Activated naive CD8-positive, alpha-beta T cell treated with anti-CD3 and anti-CD28 coated beads, Interleukin-2, amount 50 U/mL, for 24 hours (primary cell): ENCODE data around the gene NCK2.

ENCODE experiments used
- ATAC-seq: fragments of 150-1000 bp; cut with Tn5 transposase; one replicate; pipeline ENCODE4 v1.10.0; 2021
- DNase-seq: peaks from one replicate; pipeline ENCODE4 v3.0.0; 2021
- H3K27ac Mint-ChIP-seq: one replicate; pipeline ENCODE4 v1.8.0; 2021; ENCODE audit warnings: mild to moderate bottlenecking, mixed read lengths
- H3K27me3 Mint-ChIP-seq: one replicate; pipeline ENCODE4 v1.8.0; 2021; ENCODE audit warnings: mixed read lengths
- H3K36me3 Mint-ChIP-seq: one replicate; pipeline ENCODE4 v1.8.0; 2021; ENCODE audit warnings: low read depth, mixed read lengths
- H3K4me1 Mint-ChIP-seq: one replicate; pipeline ENCODE4 v1.8.0; 2021; ENCODE audit warnings: mixed read lengths
- H3K4me3 Mint-ChIP-seq: one replicate; pipeline ENCODE4 v1.8.0; 2021; ENCODE audit warnings: mild to moderate bottlenecking, moderate library complexity, mixed read lengths
- H3K9me3 Mint-ChIP-seq: one replicate; pipeline ENCODE4 v1.8.0; 2021; ENCODE audit warnings: mixed read lengths

Gene NCK2

DNA sequence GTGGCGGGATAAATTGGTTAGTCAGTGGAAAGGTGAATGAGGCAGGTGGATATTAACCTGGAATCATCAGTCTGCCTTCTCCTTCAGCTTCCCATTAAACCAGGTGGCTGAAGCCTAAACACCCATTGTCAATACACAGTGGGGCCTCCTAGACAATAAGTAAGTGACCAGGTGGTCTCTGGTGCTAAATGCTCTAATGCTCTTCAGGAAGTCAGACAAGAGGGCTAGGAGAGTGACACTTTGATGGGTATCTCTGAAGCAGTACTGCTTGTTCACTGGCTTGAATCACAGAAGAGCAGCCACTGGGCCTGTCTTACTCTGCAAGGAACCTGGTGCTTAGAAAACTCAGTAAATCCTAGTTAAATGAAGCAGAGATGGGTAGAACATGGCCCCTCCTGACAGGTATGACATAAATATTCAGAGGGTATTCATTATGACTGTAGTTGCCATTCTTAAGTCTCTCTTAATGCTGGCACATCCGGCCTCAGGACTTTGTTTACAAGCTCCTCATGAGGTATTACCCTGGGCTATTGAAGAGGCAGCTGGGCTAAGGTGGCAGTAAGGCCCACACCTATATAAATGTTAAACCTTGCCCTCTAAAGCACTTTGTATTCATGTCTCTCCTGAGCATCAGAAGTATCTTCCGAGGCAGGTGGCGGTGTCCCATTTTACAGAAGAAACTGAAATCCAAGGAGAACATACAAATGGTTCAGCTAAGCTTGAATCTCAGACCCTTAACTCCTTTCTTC, 104.9 kb downstream of the NCK2 start:
- Mint-ChIP-seq H3K4me3 (no peak overlapping the region), H3K36me3 (peaks cover 55% of the 10 kb centered on the region), H3K4me1 (peaks cover 88% of the 10 kb centered on the region), H3K9me3 (peaks cover 3% of the 10 kb centered on the region), H3K27me3 (no peaks in the 10 kb centered on the region), H3K27ac (peak overlapping the region; percentile 76)
- DNase-seq (no peak), ATAC-seq (no peak)

DNA sequence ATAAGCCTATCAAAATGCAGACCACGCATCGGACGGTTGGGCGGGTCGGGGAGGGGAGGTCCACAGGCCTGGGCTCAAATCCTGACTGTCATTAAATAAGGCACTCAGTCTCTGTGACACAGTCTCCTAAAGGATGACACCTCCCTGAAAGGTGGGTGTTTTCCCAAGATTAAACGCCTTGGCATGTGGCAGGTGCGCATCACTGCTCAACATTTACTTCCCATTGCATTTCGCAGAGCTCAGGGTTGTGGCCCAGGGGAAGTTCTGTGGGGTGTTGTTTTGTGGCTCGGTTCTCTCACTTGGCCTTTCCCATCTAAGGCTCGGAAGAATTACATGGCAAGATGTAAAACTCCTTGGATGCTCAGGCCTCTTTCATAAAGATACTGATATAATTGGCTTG, 107.4 kb downstream of the NCK2 start:
- ATAC-seq, result no peak
- H3K9me3 Mint-ChIP-seq, result peaks cover 3% of the 10 kb centered on the region
- peaks cover 90% of the 10 kb centered on the region for H3K4me1 Mint-ChIP-seq
- H3K36me3 Mint-ChIP-seq, result peaks cover 53% of the 10 kb centered on the region
- H3K27ac Mint-ChIP-seq, result peak overlapping the region; percentile 78
- peak; percentile 4 for DNase-seq
- no peaks in the 10 kb centered on the region for H3K27me3 Mint-ChIP-seq
- no peak overlapping the region for H3K4me3 Mint-ChIP-seq

- DNase-seq, result no peak
- ATAC-seq, result no peak
- Mint-ChIP-seq H3K36me3 (peaks cover 57% of the 10 kb centered on the region), H3K9me3 (peaks cover 3% of the 10 kb centered on the region), H3K4me1 (peaks cover 91% of the 10 kb centered on the region), H3K27me3 (no peaks in the 10 kb centered on the region), H3K27ac (peak overlapping the region; percentile 72), H3K4me3 (no peak overlapping the region)
Observed at GRCh38 chr2:105853354-105854088, 108.8 kb downstream of the NCK2 start.

DNA sequence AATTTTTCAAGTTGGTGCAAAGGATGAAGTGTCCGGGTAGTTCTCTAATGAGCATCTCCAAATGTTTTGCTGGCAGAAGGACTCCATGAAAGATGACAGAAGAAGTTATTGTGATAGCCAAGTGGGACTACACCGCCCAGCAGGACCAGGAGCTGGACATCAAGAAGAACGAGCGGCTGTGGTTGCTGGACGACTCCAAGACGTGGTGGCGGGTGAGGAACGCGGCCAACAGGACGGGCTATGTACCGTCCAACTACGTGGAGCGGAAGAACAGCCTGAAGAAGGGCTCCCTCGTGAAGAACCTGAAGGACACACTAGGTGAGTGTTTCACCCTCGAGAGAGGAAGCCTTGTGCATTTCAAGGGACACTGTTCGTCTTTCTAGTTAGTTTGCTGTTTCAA, 110.3 kb downstream of the NCK2 start:
- Mint-ChIP-seq H3K27ac (peak overlapping the region; percentile 96), H3K4me3 (peak overlapping the region; percentile 36), H3K9me3 (peaks cover 3% of the 10 kb centered on the region), H3K4me1 (peaks cover 91% of the 10 kb centered on the region), H3K27me3 (no peaks in the 10 kb centered on the region), H3K36me3 (peaks cover 59% of the 10 kb centered on the region)
- DNase-seq (no peak), ATAC-seq (no peak)

DNA sequence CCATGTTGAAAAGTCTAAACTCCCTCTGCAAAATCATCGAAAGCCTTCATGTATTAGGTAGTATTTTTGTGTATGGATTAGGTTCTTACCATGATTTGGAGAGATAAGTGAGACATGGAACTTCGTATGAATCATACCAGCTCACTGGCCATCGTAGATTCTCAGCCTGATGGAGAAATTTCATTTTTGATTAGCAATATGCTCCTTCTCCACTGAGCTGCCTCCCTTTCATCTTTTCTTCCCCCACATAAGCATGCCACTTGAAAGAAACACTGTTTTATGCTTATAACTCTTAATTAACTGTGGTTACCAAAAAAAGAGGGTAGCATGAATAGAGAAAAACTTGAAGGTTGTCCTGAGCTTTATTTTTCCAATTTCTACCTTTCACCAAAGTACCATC, 111.9 kb downstream of the NCK2 start:
- Mint-ChIP-seq H3K9me3 (peaks cover 1% of the 10 kb centered on the region), H3K36me3 (peaks cover 61% of the 10 kb centered on the region), H3K27ac (peak overlapping the region; percentile 96), H3K4me1 (peaks cover 95% of the 10 kb centered on the region), H3K27me3 (no peaks in the 10 kb centered on the region), H3K4me3 (peak overlapping the region; percentile 68)
- DNase-seq (no peak), ATAC-seq (peak; percentile 39)

- Mint-ChIP-seq H3K27me3 (no peaks in the 10 kb centered on the region), H3K4me3 (peak overlapping the region; percentile 68), H3K36me3 (peaks cover 57% of the 10 kb centered on the region), H3K4me1 (peaks cover 92% of the 10 kb centered on the region), H3K27ac (peak overlapping the region; percentile 96), H3K9me3 (no peaks in the 10 kb centered on the region)
- DNase-seq (peak; percentile 51), ATAC-seq (peak; percentile 50)
Observed at GRCh38 chr2:105857076-105857740, 112.5 kb downstream of the NCK2 start.

GRCh38 chr2:105858868-105859693, 114.4 kb downstream of the NCK2 start:
- Mint-ChIP-seq H3K27me3 (no peaks in the 10 kb centered on the region), H3K4me1 (peaks cover 96% of the 10 kb centered on the region), H3K36me3 (peaks cover 57% of the 10 kb centered on the region), H3K27ac (peak overlapping the region; percentile 96), H3K9me3 (no peaks in the 10 kb centered on the region), H3K4me3 (peak overlapping the region; percentile 59)
- ATAC-seq (peak; percentile 77), DNase-seq (no peak)

GRCh38 chr2:105859694-105859951, 114.9 kb downstream of the NCK2 start:
- Mint-ChIP-seq H3K27ac (peak overlapping the region; percentile 96), H3K9me3 (no peaks in the 10 kb centered on the region), H3K4me3 (no peak overlapping the region), H3K36me3 (peaks cover 62% of the 10 kb centered on the region), H3K4me1 (peaks cover 98% of the 10 kb centered on the region), H3K27me3 (no peaks in the 10 kb centered on the region)
- ATAC-seq, result no peak
- DNase-seq, result no peak

GRCh38 chr2:105860567-105860966, 115.9 kb downstream of the NCK2 start:
- ATAC-seq (no peak), DNase-seq (no peak)
- Mint-ChIP-seq H3K4me1 (peaks cover 98% of the 10 kb centered on the region), H3K27me3 (no peaks in the 10 kb centered on the region), H3K27ac (peak overlapping the region; percentile 96), H3K36me3 (peaks cover 55% of the 10 kb centered on the region), H3K9me3 (no peaks in the 10 kb centered on the region), H3K4me3 (peak overlapping the region; percentile 74)

GRCh38 chr2:105861200-105861599, 116.5 kb downstream of the NCK2 start:
- peak overlapping the region; percentile 74 for H3K4me3 Mint-ChIP-seq
- peaks cover 51% of the 10 kb centered on the region for H3K36me3 Mint-ChIP-seq
- H3K27me3 Mint-ChIP-seq, result no peaks in the 10 kb centered on the region
- ATAC-seq (no peak), DNase-seq (no peak)
- no peaks in the 10 kb centered on the region for H3K9me3 Mint-ChIP-seq
- peak overlapping the region; percentile 96 for H3K27ac Mint-ChIP-seq
- peaks cover 98% of the 10 kb centered on the region for H3K4me1 Mint-ChIP-seq

GRCh38 chr2:105862843-105863242, 118.1 kb downstream of the NCK2 start:
- DNase-seq (no peak), ATAC-seq (no peak)
- Mint-ChIP-seq H3K4me3 (peak overlapping the region; percentile 61), H3K27ac (peak overlapping the region; percentile 84), H3K4me1 (peaks cover 98% of the 10 kb centered on the region), H3K36me3 (peaks cover 44% of the 10 kb centered on the region), H3K27me3 (no peaks in the 10 kb centered on the region), H3K9me3 (no peaks in the 10 kb centered on the region)

- peak; percentile 75 for ATAC-seq
- no peak for DNase-seq
- H3K4me1 Mint-ChIP-seq, result peaks cover 96% of the 10 kb centered on the region
- H3K36me3 Mint-ChIP-seq, result peaks cover 42% of the 10 kb centered on the region
- H3K27ac Mint-ChIP-seq, result peak overlapping the region; percentile 84
- H3K9me3 Mint-ChIP-seq, result no peaks in the 10 kb centered on the region
- peak overlapping the region; percentile 33 for H3K4me3 Mint-ChIP-seq
- no peaks in the 10 kb centered on the region for H3K27me3 Mint-ChIP-seq
Observed at GRCh38 chr2:105864262-105864661, 119.5 kb downstream of the NCK2 start.

- H3K36me3 Mint-ChIP-seq, result peaks cover 39% of the 10 kb centered on the region
Observed at GRCh38 chr2:105865222-105865913, 120.7 kb downstream of the NCK2 start.

More at GRCh38 chr2:105865222-105865913, 120.7 kb downstream of the NCK2 start:
- ATAC-seq, result peak; percentile 8
- DNase-seq, result no peak
- H3K4me3 Mint-ChIP-seq, result peak overlapping the region; percentile 2
- no peaks in the 10 kb centered on the region for H3K27me3 Mint-ChIP-seq
- peaks cover 96% of the 10 kb centered on the region for H3K4me1 Mint-ChIP-seq
- peak overlapping the region; percentile 84 for H3K27ac Mint-ChIP-seq
- H3K9me3 Mint-ChIP-seq, result no peaks in the 10 kb centered on the region
